ENCODE results near the gene RABL6.
"Not testable (repeated sequence)": the region's sequence is repeated elsewhere in the genome, so short reads cannot be mapped to it uniquely, and the experiment has no call there.

Gene RABL6

DNA sequence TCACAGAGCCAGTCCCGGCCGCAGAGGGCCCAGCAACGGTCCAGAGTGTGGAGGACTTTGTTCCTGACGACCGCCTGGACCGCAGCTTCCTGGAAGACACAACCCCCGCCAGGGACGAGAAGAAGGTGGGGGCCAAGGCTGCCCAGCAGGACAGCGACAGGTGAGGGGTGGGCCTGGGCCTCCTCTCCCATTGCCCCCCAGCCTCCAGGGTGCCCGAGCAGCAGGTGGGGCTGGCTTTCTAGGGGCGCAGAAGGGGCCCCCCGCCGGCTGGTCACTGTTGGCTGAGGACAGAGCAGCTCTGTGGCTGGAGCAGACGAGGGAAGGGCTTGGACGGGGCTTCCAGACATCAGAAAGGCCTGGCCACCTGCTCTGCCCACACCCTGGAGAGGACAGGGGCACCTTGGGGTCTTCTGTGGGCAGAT is 30.1 kb downstream of the RABL6 start:
- DNase-seq: not testable (repeated sequence)

DNA sequence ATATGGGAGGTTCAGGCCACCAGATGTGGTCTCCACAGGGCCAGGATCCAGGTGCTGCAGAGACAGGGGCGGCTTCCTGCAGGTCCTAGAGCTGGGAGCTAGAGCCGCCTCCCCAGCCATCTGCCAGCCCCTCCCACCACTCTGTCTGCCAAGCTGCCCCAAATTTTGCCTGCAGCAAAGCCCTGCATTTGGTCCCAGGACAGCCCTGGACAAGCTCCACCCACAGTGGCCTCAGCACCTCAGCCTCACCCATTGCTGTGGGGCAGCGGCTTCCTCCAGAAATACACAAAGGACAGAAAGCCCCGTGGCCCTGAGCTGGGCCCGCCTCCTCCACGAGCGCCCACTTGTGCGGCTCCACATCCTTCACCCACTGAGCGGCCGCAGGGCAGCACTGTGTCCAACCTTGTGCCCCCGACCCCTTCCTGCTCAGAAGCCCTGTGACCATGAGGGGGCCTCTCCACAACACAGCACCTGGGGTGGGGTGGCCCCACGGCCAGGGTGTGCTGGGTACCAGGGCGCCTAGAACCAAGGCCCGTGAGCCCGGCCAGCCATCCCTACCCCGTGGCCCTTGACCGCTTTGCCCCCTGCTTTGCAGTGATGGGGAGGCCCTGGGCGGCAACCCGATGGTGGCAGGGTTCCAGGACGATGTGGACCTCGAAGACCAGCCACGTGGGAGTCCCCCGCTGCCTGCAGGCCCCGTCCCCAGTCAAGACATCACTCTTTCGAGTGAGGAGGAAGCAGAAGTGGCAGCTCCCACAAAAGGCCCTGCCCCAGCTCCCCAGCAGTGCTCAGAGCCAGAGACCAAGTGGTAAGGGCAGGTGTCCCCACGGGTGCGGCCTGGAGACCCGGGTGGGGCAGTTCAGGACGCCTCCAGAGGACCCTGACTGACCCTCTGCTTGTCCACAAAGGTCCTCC is 30.8 kb downstream of the RABL6 start:
- DNase-seq: no peak

DNA sequence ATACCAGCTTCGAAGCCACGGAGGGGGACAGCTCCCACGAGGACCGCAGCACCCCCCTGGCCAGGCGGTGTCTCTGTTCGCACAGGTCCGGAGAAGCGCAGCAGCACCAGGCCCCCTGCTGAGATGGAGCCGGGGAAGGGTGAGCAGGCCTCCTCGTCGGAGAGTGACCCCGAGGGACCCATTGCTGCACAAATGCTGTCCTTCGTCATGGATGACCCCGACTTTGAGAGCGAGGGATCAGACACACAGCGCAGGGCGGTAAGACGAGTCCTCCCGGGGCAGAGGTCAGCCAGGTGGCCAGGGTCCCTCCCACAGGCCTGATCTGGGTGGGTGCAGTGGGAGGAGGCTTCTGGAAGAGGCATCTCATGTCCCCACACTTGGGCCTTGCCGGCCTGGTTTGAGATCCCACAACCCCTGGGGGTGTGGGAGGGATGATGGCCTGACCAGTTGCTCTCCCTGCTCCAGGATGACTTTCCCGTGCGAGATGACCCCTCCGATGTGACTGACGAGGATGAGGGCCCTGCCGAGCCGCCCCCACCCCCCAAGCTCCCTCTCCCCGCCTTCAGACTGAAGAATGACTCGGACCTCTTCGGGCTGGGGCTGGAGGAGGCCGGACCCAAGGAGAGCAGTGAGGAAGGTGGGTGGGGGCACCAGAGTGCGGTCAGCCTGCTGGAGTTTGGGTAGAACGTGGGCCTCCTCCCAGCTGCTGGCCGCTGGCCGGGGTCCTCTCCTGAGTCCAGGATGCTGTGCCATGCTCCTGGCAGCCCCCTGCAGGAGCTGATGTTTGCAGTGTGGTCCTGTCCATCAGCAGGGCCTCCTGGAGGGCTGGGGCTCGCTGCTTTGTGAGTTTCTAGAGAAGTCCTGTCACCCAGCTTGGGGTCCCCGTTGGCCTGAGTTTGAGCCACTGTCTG is 31.7 kb downstream of the RABL6 start:
- no peak for DNase-seq

DNA sequence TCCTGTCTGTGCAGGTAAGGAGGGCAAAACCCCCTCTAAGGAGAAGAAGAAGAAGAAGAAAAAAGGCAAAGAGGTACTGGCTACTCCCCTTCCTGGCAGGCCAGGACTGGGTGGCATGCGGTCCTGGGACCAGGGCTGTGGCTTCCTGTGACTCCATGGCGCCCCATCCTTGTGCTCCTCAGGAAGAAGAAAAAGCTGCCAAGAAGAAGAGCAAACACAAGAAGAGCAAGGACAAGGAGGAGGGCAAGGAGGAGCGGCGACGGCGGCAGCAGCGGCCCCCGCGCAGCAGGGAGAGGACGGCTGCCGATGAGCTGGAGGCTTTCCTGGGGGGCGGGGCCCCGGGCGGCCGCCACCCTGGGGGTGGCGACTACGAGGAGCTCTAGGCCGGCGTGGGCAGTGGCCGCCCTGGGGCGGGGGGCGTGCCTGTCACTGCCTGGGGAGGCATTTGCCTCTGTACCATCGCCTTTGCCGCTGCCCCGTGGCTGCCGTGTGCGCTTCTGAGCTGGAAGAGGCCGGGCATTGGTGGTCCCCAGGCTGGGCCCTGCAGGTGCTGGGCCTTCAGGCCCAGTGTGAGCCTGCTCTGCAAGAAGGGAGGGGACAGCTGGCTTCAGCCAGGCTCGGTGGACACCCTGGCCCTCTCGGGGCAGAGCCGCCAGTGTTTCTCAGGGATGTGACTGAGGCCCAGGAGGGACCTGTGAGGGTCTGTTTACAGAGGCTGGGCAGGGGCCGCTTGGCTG is 32.6 kb downstream of the RABL6 start:
- DNase-seq: no peak

DNA sequence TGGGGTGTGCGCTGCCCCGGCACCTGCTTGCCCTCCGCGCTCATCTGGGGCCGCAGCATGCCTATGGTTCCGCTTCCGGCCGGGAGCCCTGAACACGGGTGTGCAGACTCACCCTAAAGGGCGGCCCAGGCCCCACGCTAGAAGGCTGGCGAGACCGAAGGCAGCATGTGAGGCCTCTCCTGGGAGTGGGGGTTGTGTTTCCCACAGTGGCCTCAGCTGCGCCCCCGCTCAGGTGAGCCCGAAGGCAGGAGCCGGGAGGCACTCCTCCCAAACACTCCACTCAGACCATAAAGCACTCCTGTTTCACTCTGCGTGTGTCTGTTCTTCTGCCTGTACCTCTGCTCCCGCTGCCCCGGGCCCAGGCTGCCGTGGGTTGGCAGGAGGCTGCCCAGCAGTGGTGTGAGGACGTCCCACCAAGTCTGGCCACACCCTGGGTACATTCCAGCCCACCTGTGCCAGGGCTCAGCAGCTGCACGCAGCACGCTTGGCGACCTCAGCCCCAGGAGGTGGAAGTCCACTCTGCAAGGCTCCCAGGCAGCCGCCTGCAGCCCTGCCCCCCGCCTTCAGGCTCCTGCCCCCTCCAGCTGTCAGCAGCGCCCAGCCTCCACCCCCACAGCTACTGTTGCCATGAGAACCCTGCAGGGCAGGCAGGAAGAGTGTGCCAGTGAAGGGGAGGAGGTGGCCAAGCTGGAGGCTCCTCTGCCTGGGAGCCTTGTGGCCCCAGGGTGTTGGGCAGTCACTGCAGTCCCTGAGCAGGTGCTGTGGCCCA is 33.3 kb downstream of the RABL6 start:
- DNase-seq: peak; percentile 94 to 95

DNA sequence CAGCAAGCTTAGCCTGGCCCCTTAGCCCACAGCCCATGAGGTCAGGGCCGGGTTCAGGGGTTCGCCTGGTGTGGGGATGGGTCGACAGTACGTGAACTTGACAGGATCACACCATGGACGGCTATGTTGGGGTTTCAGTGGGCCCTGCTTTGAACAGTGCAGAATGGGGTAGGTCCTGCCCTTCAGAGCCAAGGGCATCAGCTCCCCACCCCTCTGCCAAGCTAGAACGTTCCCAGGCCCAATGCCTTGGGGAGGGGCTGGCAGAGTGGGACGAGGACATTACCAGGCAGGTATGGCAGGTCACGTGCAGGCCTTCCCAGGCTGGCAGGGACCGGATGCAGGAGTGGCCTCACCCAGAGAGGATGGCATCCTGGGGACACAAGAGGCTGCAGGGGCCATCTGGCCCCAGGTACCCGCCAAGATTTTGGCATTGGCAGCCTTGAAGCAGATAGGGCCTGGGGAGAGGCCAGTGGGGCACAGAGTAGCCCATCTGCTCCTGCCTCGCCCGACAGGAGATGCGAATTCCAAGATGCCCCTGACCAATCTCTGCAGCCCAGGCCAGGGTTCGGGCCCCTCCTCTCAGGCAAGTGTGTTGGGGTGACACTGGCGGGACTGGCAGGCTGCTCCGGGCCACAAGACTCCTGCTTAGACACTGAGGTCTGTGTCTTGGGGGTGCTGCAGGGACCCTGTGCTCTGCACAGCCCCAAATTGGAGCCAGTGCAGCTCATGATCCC is 34.1 kb downstream of the RABL6 start:
- peak; percentile 75 to 78 for DNase-seq

DNA sequence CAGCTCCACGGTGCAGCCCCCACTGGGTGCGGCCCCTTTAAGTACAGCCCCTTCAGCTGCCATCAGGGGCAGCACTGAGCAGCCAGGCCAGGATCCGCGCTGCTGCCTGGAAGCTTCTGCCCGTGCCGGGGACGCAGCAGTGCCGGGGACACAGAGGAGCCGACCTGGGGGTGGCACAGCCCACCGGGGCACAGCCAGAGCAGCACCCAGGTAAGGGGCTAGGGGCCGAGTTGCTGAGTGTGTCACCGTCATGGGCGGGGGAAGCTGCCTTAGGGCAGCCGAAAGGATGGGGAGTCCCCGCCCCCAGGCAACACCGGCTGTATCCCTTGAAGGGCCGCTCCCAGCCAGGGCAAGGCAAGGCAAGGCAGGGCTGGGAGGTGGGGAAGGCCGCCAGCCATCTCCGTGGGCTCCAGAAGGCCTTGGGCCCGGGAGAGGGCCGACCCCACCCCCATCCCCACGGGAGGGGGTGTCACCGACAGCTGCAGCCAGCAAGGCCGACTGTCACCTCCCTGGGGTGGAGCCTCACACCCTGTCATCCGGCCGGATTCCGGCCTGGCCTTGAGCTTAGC is 34.7 kb downstream of the RABL6 start, which contains the start of gene AJM1:
TSS of gene AJM1 (plus strand) at position 99 of the 569 bp plus-strand sequence. CDS start 1,937 bp downstream, outside the sequence.
- peak; percentile 75 to 80 for DNase-seq

DNA sequence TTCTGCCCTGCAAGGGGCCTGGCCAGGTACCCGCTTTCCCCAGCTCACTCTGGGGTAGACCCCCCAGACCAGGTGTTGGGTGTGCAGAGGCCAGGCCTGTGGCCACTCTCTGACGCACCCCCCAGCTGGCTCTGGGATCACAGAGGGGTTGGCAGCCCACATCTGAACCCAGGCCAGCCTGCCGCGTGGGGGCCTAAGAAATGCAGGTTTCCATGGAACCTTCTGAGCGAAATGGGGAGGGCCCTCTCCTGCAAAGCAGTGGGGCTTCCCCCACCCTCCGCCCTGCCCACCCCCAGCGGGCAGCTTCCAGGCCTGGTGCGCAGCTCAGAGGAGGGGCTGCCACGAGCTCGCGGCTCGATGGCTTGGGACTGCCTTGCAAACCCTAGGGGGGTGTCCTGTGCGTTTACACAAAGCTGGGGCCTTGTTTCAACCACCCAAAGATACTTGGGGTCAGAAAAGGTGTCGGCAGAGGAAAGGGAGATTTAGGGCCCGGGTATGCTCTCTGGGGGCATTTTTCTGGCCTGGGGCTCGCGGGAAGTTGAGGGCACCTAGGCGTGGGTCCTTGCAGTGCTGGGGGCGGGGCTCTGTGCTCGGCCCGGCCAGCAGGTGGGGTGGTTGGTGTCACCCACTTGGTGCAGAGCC is 35.5 kb downstream of the RABL6 start:
- DNase-seq: not testable (repeated sequence)

DNA sequence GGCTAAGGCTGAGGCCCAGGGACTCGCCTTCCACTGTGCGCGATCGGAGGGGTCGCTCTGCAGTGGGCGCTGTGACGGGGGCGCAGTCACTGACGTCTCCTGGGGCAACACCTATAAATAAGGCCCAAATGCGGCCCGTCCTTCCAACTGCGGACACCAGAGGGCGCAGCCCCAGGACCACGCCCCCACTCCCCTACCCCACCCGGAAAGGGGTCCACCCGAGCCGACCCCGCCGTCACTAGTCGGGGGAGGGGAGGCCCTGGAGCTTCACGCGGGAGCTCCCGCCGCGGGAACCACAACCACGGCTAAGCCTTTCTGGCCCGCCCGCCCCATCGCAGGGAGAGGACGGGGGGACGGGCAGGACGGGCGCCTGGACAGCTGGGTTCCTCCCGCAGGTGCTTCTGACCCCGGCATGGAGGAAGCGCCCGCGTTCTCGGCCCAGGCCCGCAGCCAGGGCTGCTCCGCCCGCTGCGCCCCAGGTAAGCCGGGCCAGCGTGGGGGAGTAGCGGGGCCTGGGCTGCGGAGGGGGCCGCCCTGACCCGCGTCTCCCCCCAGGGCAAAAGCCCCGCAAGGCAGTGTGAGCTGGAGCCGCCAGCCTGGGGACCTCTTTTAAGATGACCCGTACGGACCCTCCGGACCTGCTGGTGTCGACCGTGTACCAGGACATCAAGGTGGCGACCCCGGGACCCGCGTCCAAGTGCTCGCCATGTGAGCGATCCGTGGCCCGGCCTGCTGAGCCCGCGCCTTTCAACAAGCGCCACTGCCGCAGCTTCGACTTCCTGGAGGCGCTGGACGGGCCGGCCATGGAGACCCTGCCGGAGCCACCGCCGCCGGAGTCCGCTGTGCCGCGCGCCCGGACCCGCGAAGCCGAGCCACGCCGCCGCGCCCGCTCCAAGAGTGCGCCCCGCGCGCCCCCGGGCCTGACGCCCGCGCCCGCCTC is 36.3 kb downstream of the RABL6 start:
- peak in 1 of 2 experiments; percentile 48 for DNase-seq

DNA sequence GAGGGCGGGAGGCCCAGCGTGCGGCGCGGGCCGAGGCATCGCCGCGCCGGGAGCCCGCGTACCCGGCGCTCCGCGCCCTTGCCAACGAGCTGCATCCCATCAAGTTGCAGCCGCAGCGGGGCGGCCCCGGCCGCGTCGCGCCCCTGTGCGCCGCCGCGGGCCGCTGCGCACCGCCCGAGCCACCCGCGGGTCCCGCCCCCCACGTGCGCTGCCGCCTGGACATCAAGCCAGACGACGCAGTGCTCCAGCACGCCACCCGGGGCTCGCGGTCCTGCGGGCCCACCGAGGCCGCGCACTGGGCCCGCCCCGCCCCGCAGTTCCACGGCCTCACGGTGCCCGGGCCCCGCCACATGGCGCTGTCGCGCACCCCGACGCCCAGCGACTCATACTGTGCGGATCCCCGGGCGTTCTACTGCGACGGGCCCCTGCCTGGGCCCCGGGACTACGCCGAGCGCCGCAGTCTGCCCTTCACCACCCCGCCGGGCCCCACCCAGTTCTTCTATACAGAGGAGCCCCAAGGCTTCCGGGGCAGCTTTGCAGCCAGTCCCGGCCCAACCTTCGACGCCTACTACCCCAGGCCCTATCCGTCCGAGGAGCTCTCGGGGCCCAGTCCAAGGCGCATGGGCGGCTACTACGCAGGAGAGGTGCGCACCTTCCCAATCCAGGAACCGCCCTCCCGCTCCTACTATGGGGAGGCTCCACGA is 37.2 kb downstream of the RABL6 start:
- DNase-seq: peak in 1 of 2 experiments; percentile 31

DNA sequence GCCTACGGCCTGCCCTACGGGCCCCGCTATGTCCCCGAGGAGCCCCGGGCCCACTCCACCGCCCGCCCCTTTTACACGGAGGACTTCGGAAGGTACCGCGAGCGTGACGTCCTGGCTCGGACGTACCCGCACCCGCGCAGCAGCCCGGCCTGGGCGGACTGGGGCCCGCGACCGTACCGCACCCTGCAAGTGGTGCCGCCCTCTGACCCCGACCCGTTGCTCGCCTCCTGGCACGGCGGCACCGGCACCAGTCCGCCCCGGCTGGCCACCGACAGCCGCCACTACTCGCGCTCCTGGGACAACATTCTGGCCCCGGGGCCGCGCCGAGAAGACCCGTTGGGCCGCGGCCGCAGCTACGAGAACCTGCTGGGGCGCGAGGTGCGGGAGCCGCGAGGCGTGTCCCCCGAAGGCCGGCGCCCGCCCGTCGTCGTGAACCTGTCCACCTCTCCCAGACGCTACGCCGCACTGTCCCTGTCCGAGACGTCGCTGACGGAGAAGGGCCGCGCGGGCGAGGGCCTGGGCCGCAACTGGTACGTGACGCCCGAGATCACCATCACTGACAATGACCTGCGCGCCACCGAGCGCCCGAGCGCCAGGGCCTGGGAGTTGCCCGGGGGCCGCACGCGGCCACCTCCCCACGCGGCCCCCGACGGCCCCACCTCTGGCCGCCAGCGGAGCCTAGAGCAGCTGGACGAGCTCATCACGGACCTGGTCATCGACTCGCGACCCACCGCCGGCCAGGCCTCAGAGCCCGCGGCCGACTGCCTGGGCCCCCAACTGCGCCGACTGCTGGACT is 37.9 kb downstream of the RABL6 start:
- no peak for DNase-seq

DNA sequence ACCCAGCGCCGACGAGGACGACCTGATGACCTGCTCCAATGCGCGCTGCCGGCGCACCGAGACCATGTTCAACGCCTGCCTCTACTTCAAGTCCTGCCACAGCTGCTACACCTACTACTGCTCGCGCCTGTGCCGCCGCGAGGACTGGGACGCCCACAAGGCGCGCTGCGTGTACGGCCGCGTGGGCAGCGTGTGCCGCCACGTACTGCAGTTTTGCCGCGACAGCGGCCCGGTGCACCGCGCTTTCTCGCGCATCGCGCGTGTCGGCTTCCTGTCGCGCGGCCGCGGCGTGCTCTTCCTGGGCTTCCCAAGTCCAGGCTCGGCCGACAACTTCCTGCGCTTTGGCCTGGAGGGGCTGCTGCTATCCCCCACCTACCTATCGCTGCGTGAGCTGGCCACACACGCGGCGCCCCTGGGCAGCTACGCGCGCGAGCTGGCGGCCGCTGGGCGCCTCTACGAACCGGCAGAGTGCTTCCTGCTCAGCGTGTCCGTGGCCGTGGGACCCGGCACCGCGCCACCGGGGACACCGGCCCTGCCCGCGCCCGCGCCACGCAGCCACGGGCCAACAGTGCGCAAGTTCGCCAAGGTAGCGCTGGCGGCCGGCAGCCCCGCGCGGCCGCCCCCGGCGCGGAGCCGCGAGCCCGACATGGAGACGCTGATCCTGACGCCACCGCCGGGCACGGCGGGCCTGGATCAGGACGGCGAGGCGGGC is 38.8 kb downstream of the RABL6 start:
- no peak for DNase-seq

DNA sequence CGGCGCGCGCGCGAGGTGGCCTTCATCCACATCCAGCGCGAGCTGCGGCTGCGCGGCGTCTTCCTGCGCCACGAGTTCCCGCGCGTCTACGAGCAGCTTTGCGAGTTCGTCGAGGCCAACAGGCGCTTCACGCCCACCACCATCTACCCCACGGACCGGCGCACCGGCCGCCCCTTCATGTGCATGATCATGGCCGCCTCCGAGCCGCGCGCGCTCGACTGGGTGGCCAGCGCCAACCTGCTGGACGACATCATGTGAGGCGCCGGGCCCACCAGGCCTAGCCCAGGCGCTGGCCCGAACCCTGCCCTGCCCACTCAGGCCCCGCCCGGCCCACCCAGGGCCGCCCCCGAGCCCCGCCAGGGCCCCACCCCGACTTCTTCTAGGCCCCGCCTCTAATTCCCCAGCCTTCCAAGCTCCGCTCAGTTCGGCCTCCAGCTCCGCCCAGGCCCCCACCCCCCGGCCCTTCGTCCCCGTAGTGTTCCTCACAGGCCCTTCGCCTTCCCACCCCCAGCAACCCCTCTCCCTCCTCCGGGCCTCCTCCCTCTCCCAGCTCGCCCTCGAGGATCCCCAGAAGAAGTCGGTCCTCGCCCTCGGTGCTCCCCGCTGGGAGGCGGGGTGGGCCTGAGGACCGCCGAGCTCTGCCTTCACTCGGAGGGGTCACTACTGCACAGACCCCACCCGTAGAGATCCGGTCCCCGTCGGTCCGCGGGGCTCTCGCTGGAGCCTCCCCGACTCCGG is 39.5 kb downstream of the RABL6 start:
- peak in 1 of 2 experiments; percentile 62 for DNase-seq

DNA sequence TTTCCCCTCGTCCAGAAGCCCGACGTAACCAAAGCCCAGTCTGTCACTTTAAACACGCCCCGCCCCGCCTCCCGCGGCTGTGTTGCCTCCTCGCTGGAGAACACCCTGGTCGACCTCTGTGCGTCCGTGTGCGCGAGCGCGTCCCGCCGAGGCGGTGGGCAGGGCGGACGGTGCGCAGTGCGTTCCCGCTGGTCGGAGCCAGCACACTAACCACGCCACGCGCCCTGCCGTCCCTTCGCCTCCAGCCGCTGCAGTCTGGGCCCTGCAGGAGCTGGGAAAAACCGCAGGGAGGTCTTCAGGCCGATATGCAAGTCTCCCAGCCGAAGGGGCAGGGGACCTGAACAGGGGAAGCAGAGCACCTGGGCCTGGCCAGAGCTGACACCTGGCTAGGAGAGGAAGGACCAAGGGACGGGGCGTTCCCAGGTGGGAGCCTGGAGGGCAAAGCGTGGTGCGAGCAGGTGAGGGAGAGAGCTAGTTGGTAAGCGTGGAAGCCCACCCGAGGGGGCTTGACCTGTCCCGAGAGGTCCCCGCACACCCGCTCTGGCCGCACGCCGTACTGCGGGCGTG is 40.2 kb downstream of the RABL6 start:
- peak; percentile 56 to 82 for DNase-seq

DNA sequence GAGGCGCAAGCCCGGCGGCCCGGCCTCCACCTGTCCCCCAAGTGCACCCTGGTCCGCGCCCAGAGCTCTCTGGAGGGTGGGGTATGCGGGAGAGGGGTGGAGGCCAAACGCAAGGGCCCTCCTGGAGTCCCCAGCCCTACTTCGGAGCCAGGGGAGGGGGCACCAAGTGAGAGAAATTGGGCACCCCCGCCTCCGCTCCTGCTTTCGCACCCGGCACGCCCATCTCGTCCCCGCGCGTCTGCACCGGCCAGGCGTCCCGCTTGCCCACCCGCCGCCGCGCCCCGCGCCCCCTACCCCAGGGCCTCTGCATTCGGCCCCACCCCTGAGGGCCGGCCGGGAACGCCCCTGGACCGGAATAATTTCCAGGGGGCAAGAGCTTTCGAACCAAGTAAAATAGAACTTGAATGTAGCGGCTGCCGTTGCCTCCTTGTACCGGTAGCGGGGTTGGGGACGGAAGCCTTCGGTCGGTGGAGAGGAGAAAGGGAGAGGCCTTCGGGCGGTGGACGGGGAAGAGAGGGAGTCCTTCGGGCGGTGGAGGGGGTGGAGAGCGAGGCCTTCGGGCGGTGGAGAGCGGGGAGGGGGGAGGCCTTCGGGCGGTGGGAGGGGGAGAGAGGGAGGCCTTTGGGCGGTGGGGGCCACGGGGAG is 40.8 kb downstream of the RABL6 start:
- DNase-seq: peak; percentile 73 to 75

Data from NCI-H524 (cell line).